NK-92 (cell line): ENCODE results near the gene SRP14.
"Not testable (repeated sequence)": the region's sequence is repeated elsewhere in the genome, so short reads cannot be mapped to it uniquely, and the experiment has no call there.

Experiments
- DNase-seq: peaks from one replicate; lab custom pipeline; 2025; ENCODE audit not compliant: unreplicated experiment; lab: John Stamatoyannopoulos, UW

Gene SRP14

GRCh38 chr15:40031300-40031699 lies 7.7 kb downstream of the SRP14 start:
- no peak for DNase-seq

GRCh38 chr15:40029979-40030893 lies 8.7 kb downstream of the SRP14 start:
- DNase-seq: no peak

GRCh38 chr15:40028853-40029252 lies 10.1 kb downstream of the SRP14 start:
- DNase-seq: no peak

- no peak for DNase-seq
Measured at GRCh38 chr15:40028193-40028592, 10.8 kb downstream of the SRP14 start.

GRCh38 chr15:40016224-40016865 lies 22.6 kb downstream of the SRP14 start:
- DNase-seq: no peak

- DNase-seq: no peak
Measured at GRCh38 chr15:40014390-40014789, 24.6 kb downstream of the SRP14 start.

- not testable (repeated sequence) for DNase-seq
Measured at GRCh38 chr15:40013372-40013771, 25.6 kb downstream of the SRP14 start.

GRCh38 chr15:40011303-40011702 lies 27.7 kb downstream of the SRP14 start:
- no peak for DNase-seq

- DNase-seq: no peak
Measured at GRCh38 chr15:40010686-40011085, 28.3 kb downstream of the SRP14 start.

GRCh38 chr15:40008061-40008765 lies 30.8 kb downstream of the SRP14 start:
- DNase-seq: no peak

- DNase-seq: no peak
Measured at GRCh38 chr15:40006646-40007045, 32.3 kb downstream of the SRP14 start.

- no peak for DNase-seq
Measured at GRCh38 chr15:40006003-40006402, 33.0 kb downstream of the SRP14 start.

GRCh38 chr15:40003116-40003916 lies 35.7 kb downstream of the SRP14 start:
- DNase-seq: no peak

GRCh38 chr15:40002295-40002694 lies 36.7 kb downstream of the SRP14 start:
- DNase-seq: no peak

GRCh38 chr15:39999538-40000200 lies 39.3 kb downstream of the SRP14 start:
- no peak for DNase-seq

- DNase-seq: no peak
Measured at GRCh38 chr15:39998511-39999077, 40.4 kb downstream of the SRP14 start.

GRCh38 chr15:39997639-39998038 lies 41.3 kb downstream of the SRP14 start:
- no peak for DNase-seq

GRCh38 chr15:39997031-39997430 lies 42.0 kb downstream of the SRP14 start:
- no peak for DNase-seq

GRCh38 chr15:39996228-39996627 lies 42.8 kb downstream of the SRP14 start:
- not testable (repeated sequence) for DNase-seq

GRCh38 chr15:39992953-39993352 lies 46.0 kb downstream of the SRP14 start:
- not testable (repeated sequence) for DNase-seq
